ENCODE results near the gene PPP2R2D.
"Not testable (repeated sequence)": the region's sequence is repeated elsewhere in the genome, so short reads cannot be mapped to it uniquely, and the experiment has no call there.

Gene PPP2R2D

DNA sequence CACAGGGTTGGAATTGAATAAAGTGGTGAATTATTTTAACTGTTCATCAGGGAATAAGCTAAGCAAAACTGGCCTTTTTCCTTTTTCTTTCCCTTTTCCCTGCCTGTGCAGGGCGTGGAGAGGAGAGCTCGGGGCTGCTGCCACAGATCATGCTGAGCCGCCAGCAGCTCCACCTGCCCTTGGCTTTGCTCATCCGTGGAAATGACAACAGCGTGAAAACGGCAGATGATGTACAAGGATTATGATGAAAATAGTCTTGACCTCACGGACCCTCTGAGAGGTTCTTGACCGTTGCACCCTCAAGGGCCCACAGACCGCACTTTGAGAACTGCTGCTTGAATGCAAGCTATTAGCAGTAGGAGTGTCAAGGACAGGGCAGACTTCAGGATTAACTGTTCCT lies 10.6 kb downstream of the PPP2R2D start:
- TF ChIP-seq CTCF (conservative IDR thresholded peaks at IDR 0.05): no peak
- no peak for TF ChIP-seq ZFX (IDR thresholded peaks at IDR 0.05)
- no peak overlapping the region for H3K27ac ChIP-seq

DNA sequence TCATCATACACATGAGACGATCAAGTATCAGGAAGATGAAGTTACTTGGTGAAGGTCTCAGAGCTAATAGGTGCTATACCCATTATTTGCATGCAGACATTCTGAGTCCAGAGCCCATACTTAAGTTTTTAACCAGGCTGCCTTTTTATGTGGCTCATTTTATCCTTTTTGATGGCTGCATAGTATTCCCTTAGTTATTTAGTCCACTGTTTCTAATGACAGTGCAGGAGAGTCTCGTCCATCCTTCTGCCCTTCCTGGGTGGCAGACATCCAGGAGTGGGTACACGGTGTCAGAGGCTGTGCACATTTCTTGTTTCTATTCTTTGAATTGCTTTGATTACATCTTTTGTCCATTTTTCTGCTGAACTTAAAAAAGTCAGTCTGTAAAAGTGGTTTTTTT lies 11.8 kb downstream of the PPP2R2D start:
- TF ChIP-seq CTCF (conservative IDR thresholded peaks at IDR 0.05) (no peak), ZFX (IDR thresholded peaks at IDR 0.05) (no peak)
- no peak overlapping the region for H3K27ac ChIP-seq

- H3K27ac ChIP-seq: no peak overlapping the region
- TF ChIP-seq CTCF (conservative IDR thresholded peaks at IDR 0.05) (no peak), ZFX (IDR thresholded peaks at IDR 0.05) (no peak)
These were observed 14.7 kb downstream of the PPP2R2D start for GRCh38 chr10:131915484-131915883.

DNA sequence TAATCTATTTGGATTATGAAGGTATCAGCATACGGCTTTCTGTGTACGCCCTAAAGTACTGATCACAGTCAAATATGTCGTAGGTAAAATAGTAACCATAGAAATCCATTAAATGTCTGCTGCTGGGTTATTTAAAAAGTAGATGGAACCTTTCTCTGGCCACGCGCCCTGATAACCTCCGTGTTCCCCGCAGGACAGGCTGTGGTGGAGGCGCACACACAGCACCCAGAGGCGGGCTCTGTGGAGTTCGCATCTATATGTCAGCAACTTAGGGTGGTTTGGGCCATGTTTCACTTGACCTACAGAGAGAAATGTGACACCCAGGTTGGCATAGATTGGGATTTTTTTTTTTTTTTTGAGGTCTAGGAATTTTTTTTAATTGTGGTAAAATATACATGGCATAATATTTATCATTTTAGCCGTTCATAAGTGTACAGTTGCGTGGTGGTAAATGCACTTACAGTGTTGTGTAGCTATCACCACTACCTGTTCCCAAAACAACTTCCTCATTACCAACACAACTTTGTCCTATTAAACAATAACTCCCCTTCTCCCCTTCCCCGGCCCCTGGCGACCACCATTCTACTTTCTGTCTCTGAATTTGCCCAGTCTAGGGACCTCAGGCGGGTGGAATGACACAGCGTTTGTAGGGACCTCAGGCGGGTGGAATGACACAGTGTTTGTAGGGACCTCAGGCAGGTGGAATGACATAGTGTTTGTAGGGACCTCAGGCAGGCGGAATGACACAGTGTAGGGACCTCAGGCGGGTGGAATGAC lies 15.4 kb downstream of the PPP2R2D start:
- H3K27ac ChIP-seq: no peak overlapping the region
- TF ChIP-seq CTCF (conservative IDR thresholded peaks at IDR 0.05) (no peak), ZFX (IDR thresholded peaks at IDR 0.05) (no peak)

DNA sequence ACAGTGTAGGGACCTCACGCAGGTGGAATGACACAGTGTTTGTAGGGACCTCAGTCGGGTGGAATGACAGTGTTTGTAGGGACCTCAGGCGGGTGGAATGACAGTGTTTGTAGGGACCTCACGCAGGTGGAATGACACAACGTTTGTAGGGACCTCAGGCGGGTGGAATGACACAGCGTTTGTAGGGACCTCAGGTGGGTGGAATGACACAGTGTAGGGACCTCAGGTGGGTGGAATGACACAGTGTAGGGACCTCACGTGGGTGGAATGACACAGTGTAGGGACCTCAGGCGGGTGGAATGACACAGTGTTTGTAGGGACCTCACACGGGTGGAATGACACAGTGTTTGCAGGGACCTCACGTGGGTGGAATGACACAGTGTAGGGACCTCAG lies 16.0 kb downstream of the PPP2R2D start:
- not testable (repeated sequence) for H3K27ac ChIP-seq

DNA sequence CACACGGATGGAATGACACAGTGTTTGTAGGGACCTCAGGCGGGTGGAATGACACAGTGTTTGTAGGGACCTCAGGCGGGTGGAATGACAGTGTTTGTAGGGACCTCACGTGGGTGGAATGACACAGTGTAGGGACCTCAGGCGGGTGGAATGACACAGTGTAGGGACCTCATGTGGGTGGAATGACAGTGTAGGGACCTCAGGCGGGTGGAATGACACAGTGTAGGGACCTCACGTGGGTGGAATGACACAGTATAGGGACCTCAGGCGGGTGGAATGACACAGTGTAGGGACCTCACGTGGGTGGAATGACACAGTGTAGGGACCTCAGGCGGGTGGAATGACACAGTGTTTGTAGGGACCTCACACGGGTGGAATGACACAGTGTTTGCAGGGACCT lies 16.7 kb downstream of the PPP2R2D start:
- not testable (repeated sequence) for H3K27ac ChIP-seq

DNA sequence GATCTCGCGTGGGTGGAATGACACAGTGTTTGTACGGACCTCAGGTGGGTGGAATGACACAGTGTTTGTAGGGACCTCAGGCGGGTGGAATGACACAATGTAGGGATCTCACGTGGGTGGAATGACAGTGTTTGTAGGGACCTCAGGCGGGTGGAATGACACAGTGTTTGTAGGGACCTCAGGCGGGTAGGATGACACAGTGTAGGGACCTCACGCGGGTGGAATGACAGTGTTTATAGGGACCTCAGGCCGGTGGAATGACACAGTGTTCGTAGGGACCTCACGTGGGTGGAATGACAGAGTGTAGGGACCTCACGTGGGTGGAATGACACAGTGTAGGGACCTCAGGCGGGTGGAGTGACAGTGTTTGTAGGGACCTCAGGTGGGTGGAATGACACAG lies 18.7 kb downstream of the PPP2R2D start:
- not testable (repeated sequence) for H3K27ac ChIP-seq

GRCh38 chr10:131920151-131920550 lies 19.3 kb downstream of the PPP2R2D start:
- H3K27ac ChIP-seq: no peak overlapping the region
- TF ChIP-seq CTCF (conservative IDR thresholded peaks at IDR 0.05) (no peak), ZFX (IDR thresholded peaks at IDR 0.05) (no peak)

GRCh38 chr10:131920693-131921092 lies 19.9 kb downstream of the PPP2R2D start:
- H3K27ac ChIP-seq: no peak overlapping the region
- TF ChIP-seq ZFX (IDR thresholded peaks at IDR 0.05) (no peak), CTCF (conservative IDR thresholded peaks at IDR 0.05) (no peak)

Measured in C4-2B (cell line).